ACC112 (cell line): ENCODE results near the gene SERINC5.
"Not testable (repeated sequence)": the region's sequence is repeated elsewhere in the genome, so short reads cannot be mapped to it uniquely, and the experiment has no call there.

Experiments used
- H2AFZ ChIP-seq: fragments of 200-600 bp; sonication (generic); one replicate; pipeline ENCODE4 v1.6.0; 2017; ENCODE audit warnings: antibody characterized with exemption, low read length; ENCODE audit not compliant: unreplicated experiment
- H3K27ac ChIP-seq: fragments of 200-600 bp; sonication (generic); 2 replicates; pipeline ENCODE4 v1.5.1; 2014; ENCODE audit warnings: low read depth, mild to moderate bottlenecking, antibody characterized with exemption, low read length, moderate library complexity
- H3K27me3 ChIP-seq: fragments of 200-600 bp; sonication (generic); 2 replicates; pipeline ENCODE4 v1.6.1; 2014; ENCODE audit warnings: mild to moderate bottlenecking, antibody characterized with exemption, low read length, moderate library complexity, mixed read lengths; ENCODE audit not compliant: insufficient read depth
- H3K36me3 ChIP-seq: fragments of 200-600 bp; sonication (generic); 2 replicates; pipeline ENCODE4 v1.6.1; 2016; ENCODE audit warnings: mild to moderate bottlenecking, antibody characterized with exemption, low read length, moderate library complexity, mixed read lengths; ENCODE audit not compliant: insufficient read depth
- H3K4me1 ChIP-seq: fragments of 200-600 bp; sonication (generic); one replicate; pipeline ENCODE4 v1.6.1; 2016; ENCODE audit warnings: low read length, mixed read lengths; ENCODE audit not compliant: insufficient read depth, unreplicated experiment, control insufficient read depth
- H3K4me3 ChIP-seq: fragments of 200-600 bp; sonication (generic); 2 replicates; pipeline ENCODE4 v1.5.1; 2014; ENCODE audit warnings: mild to moderate bottlenecking, low read depth, low read length
- H3K79me2 ChIP-seq: fragments of 200-600 bp; sonication (generic); one replicate; pipeline ENCODE4 v1.6.0; 2016; ENCODE audit warnings: low read length; ENCODE audit not compliant: control insufficient read depth, unreplicated experiment, insufficient read depth

The SERINC5 gene

DNA sequence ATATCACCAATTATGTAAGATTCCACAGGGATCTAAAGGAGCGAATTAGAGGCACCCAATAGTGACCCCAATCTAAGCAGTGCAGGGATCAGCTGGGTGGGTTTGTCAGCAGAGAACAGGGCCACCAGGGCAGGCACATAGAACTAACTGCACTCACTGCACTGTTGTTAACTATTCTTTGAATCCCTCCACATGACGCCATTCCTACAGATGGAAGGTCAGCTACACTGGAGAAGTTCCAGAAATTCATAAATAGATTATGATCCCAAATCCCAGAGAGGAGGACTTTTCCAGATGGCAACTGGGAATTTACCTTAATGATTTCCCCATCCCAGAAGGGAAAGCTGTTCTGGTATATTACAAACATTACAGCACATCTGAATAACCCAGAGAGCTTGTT lies 136.5 kb downstream of the SERINC5 start:
- Histone ChIP-seq H2AFZ (no peak overlapping the region), H3K4me1 (no peaks in the 10 kb centered on the region), H3K27me3 (0 out of 2 replicates have a peak, but pooled peaks cover 3% of the 10 kb centered on the region), H3K79me2 (no peaks in the 10 kb centered on the region), H3K4me3 (no peak overlapping the region), H3K27ac (no peak overlapping the region), H3K36me3 (no peaks in the 10 kb centered on the region)

- no peaks in the 10 kb centered on the region for H3K4me1 ChIP-seq
- H3K79me2 ChIP-seq = no peaks in the 10 kb centered on the region
- no peaks in the 10 kb centered on the region for H3K36me3 ChIP-seq
- 0 out of 2 replicates have a peak, but pooled peaks cover 3% of the 10 kb centered on the region for H3K27me3 ChIP-seq
- no peak overlapping the region for H2AFZ ChIP-seq
- no peak overlapping the region for H3K4me3 ChIP-seq
- H3K27ac ChIP-seq = no peak overlapping the region
Observed at GRCh38 chr5:80117446-80117845, 138.4 kb downstream of the SERINC5 start.

- Histone ChIP-seq H3K27ac (no peak overlapping the region), H3K36me3 (no peaks in the 10 kb centered on the region), H3K27me3 (no peaks in the 10 kb centered on the region), H3K4me1 (no peaks in the 10 kb centered on the region), H2AFZ (no peak overlapping the region), H3K4me3 (no peak overlapping the region), H3K79me2 (no peaks in the 10 kb centered on the region)
Observed at GRCh38 chr5:80116465-80116864, 139.4 kb downstream of the SERINC5 start.

DNA sequence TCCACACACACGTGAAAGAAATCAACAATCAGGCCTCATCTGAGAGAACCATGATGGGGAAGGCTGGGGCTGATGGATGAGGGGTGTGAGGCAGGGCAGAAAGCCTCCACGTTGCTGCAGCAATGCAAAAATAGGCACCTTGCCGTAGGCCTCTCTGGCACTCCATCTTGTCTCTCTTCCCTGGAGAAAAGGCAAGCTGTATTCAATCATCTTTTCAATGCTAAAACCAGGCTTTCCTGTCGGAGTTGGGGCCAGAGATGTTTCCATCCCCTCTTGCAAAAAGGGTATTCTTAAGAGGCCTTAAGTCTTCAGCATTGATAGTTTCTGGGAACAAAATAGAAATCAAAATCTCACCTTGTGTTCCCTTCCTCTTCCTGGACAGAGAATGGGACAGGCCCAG lies 139.8 kb downstream of the SERINC5 start:
- no peaks in the 10 kb centered on the region for H3K36me3 ChIP-seq
- H2AFZ ChIP-seq = no peak overlapping the region
- no peaks in the 10 kb centered on the region for H3K27me3 ChIP-seq
- no peak overlapping the region for H3K4me3 ChIP-seq
- no peaks in the 10 kb centered on the region for H3K79me2 ChIP-seq
- H3K27ac ChIP-seq = no peak overlapping the region
- no peaks in the 10 kb centered on the region for H3K4me1 ChIP-seq

- H3K36me3 ChIP-seq = no peaks in the 10 kb centered on the region
- no peaks in the 10 kb centered on the region for H3K79me2 ChIP-seq
- H3K4me3 ChIP-seq = no peak overlapping the region
- H2AFZ ChIP-seq = no peak overlapping the region
- H3K27ac ChIP-seq = no peak overlapping the region
- no peaks in the 10 kb centered on the region for H3K4me1 ChIP-seq
- 0 out of 2 replicates have a peak, but pooled peaks cover 4% of the 10 kb centered on the region for H3K27me3 ChIP-seq
Observed at GRCh38 chr5:80114860-80115259, 141.0 kb downstream of the SERINC5 start.

DNA sequence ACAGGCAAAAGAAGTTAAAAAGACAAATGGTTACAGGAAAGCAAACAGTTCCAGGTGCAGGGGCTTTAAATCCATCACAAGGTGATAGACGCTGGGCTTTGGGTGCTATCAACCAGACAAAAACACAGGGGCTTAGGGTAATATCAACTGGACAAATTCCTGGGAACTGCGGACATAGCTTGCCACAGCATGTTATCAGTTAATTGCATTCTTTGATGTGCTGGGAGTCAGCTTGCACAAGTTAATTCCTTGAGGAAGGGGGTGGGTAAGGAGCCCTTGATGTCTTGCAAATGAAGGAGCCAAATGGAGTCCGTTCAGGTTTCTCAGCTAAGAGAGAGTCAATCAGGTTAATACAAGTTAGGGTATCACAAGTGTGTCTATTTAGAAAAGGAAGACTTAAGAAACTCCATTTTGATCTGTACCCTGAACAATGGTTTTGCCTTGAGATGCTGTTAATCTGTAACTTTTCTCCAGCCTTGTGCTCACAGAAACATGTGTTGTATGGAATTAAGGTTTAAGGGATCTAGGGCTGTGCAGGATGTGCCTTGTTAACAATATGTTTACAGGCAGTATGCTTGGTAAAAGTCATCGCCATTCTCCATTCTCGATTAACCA lies 144.4 kb downstream of the SERINC5 start:
- H3K4me1 ChIP-seq, H3K79me2 ChIP-seq, H3K4me3 ChIP-seq: not testable (repeated sequence)

DNA sequence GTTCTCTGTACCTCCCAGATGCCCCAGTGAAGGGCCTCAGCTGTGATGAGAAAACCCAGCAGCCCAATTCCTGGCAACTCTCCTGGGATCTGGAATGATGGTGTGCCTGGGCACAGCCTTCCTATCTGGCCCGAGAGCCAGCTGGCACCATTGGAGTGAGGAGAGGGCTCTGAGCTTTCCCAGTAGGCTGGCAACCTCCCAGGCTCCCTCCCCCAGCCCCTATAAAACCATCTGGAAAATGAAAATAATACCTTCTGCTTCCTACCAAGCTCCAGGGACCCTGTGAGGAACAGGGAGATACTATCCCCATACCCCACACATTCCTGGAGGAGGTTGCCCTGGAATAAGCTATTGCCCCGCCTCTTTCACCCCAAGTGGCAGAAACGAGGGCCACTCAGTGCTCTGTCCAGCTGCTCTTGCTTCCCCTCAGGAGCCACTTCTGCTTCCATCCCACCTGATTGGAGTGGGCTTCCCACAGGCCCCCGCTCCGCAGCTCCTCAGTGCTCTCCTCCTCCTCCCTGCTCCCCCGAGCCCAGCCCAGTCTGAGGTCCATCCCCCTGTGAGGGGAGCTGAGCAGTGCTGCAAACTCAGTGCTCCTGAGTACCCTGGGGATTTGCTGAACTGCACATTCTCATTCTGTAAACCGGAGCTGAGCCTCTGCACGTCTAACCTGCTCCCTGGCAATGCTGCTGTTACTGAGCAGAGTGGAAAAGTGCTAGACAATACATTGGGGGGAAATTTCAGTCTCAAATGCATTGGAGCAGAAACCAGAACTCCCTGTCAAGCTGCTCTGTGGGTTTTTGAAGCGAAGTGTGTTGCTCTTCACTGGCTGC lies 146.0 kb downstream of the SERINC5 start:
- Histone ChIP-seq H3K4me1 (no peaks in the 10 kb centered on the region), H3K27ac (no peak overlapping the region), H3K36me3 (no peaks in the 10 kb centered on the region), H3K79me2 (no peaks in the 10 kb centered on the region), H2AFZ (no peak overlapping the region), H3K4me3 (no peak overlapping the region), H3K27me3 (0 out of 2 replicates have a peak, but pooled peaks cover 4% of the 10 kb centered on the region)

More for the DNA sequence above, 144.4 kb downstream of the SERINC5 start:
- not testable (repeated sequence) for H2AFZ ChIP-seq, H3K27me3 ChIP-seq, H3K36me3 ChIP-seq, H3K27ac ChIP-seq

DNA sequence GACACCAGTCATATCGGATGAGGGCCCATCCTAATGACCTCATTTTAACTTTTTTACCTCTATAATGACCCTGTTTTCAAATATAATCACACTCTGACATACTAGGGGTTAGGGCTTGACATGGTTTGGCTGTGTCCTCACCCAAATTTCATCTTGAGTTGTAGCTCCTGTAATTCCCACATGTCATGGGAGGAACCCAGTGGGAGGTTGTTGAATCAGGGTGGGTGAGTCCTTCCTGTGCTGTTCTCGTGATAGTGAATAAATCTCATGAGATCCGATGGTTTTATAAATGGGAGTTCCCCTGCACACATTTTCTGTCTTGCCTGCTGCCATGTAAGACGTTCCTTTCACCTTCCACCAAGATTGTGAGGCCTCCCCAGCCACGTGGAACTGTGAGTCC lies 148.9 kb downstream of the SERINC5 start:
- Histone ChIP-seq H2AFZ (no peak overlapping the region), H3K4me1 (no peaks in the 10 kb centered on the region), H3K27me3 (0 out of 2 replicates have a peak, but pooled peaks cover 4% of the 10 kb centered on the region), H3K36me3 (no peaks in the 10 kb centered on the region), H3K4me3 (no peak overlapping the region), H3K27ac (no peak overlapping the region), H3K79me2 (no peaks in the 10 kb centered on the region)

GRCh38 chr5:80105698-80106439 lies 150.0 kb downstream of the SERINC5 start:
- H3K27ac ChIP-seq = no peak overlapping the region
- H2AFZ ChIP-seq = no peak overlapping the region
- no peaks in the 10 kb centered on the region for H3K36me3 ChIP-seq
- H3K4me1 ChIP-seq = no peaks in the 10 kb centered on the region
- 0 out of 2 replicates have a peak, but pooled peaks cover 3% of the 10 kb centered on the region for H3K27me3 ChIP-seq
- no peak overlapping the region for H3K4me3 ChIP-seq
- no peaks in the 10 kb centered on the region for H3K79me2 ChIP-seq

GRCh38 chr5:80103371-80103770 lies 152.5 kb downstream of the SERINC5 start:
- no peak overlapping the region for H3K27ac ChIP-seq
- H3K4me1 ChIP-seq = no peaks in the 10 kb centered on the region
- no peak overlapping the region for H2AFZ ChIP-seq
- no peaks in the 10 kb centered on the region for H3K36me3 ChIP-seq
- H3K27me3 ChIP-seq = no peaks in the 10 kb centered on the region
- no peaks in the 10 kb centered on the region for H3K79me2 ChIP-seq
- H3K4me3 ChIP-seq = no peak overlapping the region
